ENCODE measurements around the gene DPCD.
"Not testable (repeated sequence)": the region's sequence is repeated elsewhere in the genome, so short reads cannot be mapped to it uniquely, and the experiment has no call there.

Gene DPCD

GRCh38 chr10:101619983-101620382, 31.9 kb downstream of the DPCD start:
- DNase-seq (ENCODE audit: low read depth) = no peak

GRCh38 chr10:101623528-101623927, 35.4 kb downstream of the DPCD start:
- DNase-seq (ENCODE audit: low read depth) = no peak

GRCh38 chr10:101624526-101625102, 36.5 kb downstream of the DPCD start:
- no peak for DNase-seq (ENCODE audit: low read depth)

GRCh38 chr10:101625821-101626412, 37.8 kb downstream of the DPCD start:
- DNase-seq (ENCODE audit: low read depth) = no peak

GRCh38 chr10:101629837-101630632, 41.9 kb downstream of the DPCD start:
- no peak for DNase-seq (ENCODE audit: low read depth)

- DNase-seq (ENCODE audit: low read depth) = no peak
These were observed 42.5 kb downstream of the DPCD start for GRCh38 chr10:101630633-101630920.

- no peak for DNase-seq (ENCODE audit: low read depth)
These were observed 43.8 kb downstream of the DPCD start for GRCh38 chr10:101631821-101632475.

- not testable (repeated sequence) for DNase-seq (ENCODE audit: low read depth)
These were observed 45.4 kb downstream of the DPCD start for GRCh38 chr10:101633510-101633909.

- no peak for DNase-seq (ENCODE audit: low read depth)
These were observed 51.2 kb downstream of the DPCD start for GRCh38 chr10:101639141-101639900.

- no peak for DNase-seq (ENCODE audit: low read depth)
These were observed 55.4 kb downstream of the DPCD start for GRCh38 chr10:101643546-101643945.

GRCh38 chr10:101644002-101644401, 55.9 kb downstream of the DPCD start:
- no peak for DNase-seq (ENCODE audit: low read depth)

- DNase-seq (ENCODE audit: low read depth) = no peak
These were observed 57.5 kb downstream of the DPCD start for GRCh38 chr10:101645659-101646058.

GRCh38 chr10:101646364-101646763, 58.2 kb downstream of the DPCD start:
- no peak for DNase-seq (ENCODE audit: low read depth)

GRCh38 chr10:101647255-101647654, 59.1 kb downstream of the DPCD start:
- no peak for DNase-seq (ENCODE audit: low read depth)

GRCh38 chr10:101649525-101650085, 61.5 kb downstream of the DPCD start:
- no peak for DNase-seq (ENCODE audit: low read depth)

GRCh38 chr10:101650863-101651262, 62.7 kb downstream of the DPCD start:
- no peak for DNase-seq (ENCODE audit: low read depth)

- no peak for DNase-seq (ENCODE audit: low read depth)
These were observed 63.2 kb downstream of the DPCD start for GRCh38 chr10:101651336-101651735.

GRCh38 chr10:101653536-101653935, 65.4 kb downstream of the DPCD start:
- DNase-seq (ENCODE audit: low read depth) = no peak

GRCh38 chr10:101655570-101655969, 67.4 kb downstream of the DPCD start:
- DNase-seq (ENCODE audit: low read depth) = no peak

- no peak for DNase-seq (ENCODE audit: low read depth)
These were observed 68.8 kb downstream of the DPCD start for GRCh38 chr10:101656890-101657289.

- DNase-seq (ENCODE audit: low read depth) = no peak
These were observed 70.9 kb downstream of the DPCD start for GRCh38 chr10:101658975-101659374.
